Activated naive CD4-positive, alpha-beta T cell treated with anti-CD3 and anti-CD28 coated beads, Interleukin-2, amount 10 ng/mL, durations not matched to agents 7 days and 5 days (primary cell): ENCODE results near the gene CCDC192.
"Not testable (repeated sequence)": the region's sequence is repeated elsewhere in the genome, so short reads cannot be mapped to it uniquely, and the experiment has no call there.

Experiments
- CTCF ChIA-PET: fragments of 350-600 bp; sonication (Branson Sonifier 250); formaldehyde crosslinking; loops from one replicate; lab custom pipeline; 2021; ENCODE audit warnings: antibody characterized with exemption; lab: Charles Lee
- DNase-seq: peaks from one replicate; pipeline ENCODE4 v3.0.0-alpha.2; 2020
- H3K27ac Mint-ChIP-seq: one replicate; pipeline ENCODE4 v1.8.0; 2021; ENCODE audit warnings: mild to moderate bottlenecking, moderate library complexity, mixed read lengths
- H3K27me3 Mint-ChIP-seq: one replicate; pipeline ENCODE4 v1.8.0; 2021; ENCODE audit warnings: mild to moderate bottlenecking, mixed read lengths
- H3K36me3 Mint-ChIP-seq: one replicate; pipeline ENCODE4 v1.8.0; 2021; ENCODE audit warnings: mixed read lengths
- H3K4me1 Mint-ChIP-seq: one replicate; pipeline ENCODE4 v1.8.0; 2021; ENCODE audit warnings: mixed read lengths
- H3K4me3 Mint-ChIP-seq: one replicate; pipeline ENCODE4 v1.8.0; 2021; ENCODE audit warnings: mild to moderate bottlenecking, moderate library complexity, mixed read lengths
- H3K9me3 Mint-ChIP-seq: one replicate; pipeline ENCODE4 v1.8.0; 2021; ENCODE audit warnings: mixed read lengths

The CCDC192 gene

DNA sequence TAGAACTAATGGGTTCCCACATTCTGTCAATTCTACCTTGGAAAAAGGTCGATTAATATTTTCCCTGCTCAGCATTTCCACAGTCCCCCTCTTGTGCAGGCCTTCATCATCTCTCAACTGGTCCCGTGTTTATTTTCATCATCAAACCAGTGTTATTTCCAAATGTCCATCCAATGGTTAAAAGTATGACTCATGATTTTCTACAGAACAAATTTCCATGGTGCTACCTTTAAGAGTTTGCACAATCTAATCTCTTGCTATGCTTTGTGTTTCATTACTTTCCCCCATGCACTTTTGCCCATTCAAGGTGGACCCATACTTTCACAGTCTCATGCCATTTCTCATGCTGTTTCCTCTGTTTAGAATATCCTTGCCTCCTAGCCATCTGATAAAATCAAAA, 143.7 kb downstream of the CCDC192 start:
- no peaks in the 10 kb centered on the region for H3K9me3 Mint-ChIP-seq
- CTCF ChIA-PET, result no interaction called here
- H3K4me1 Mint-ChIP-seq, result no peaks in the 10 kb centered on the region
- H3K4me3 Mint-ChIP-seq, result no peak overlapping the region
- no peaks in the 10 kb centered on the region for H3K27me3 Mint-ChIP-seq
- no peak overlapping the region for H3K27ac Mint-ChIP-seq
- no peak for DNase-seq
- H3K36me3 Mint-ChIP-seq, result no peaks in the 10 kb centered on the region

DNA sequence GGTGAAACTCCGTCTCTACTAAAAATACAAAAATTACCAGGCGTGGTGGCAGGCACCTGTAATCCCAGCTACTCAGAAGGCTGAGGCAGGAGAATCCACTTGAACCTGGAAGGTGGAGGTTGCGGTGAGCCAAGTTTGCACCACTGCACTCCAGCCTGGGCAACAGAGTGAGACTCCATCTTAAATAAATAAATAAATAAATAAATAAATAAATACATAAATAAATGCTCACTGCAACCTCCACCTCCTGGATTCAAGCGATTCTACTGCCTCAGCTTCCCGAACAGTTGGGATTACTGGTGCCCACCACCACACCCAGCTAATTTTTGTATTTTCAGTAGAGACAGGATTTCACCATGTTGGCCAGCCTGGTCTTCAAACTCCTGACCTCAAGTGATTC, 144.4 kb downstream of the CCDC192 start:
- H3K27me3 Mint-ChIP-seq, H3K4me1 Mint-ChIP-seq, H3K36me3 Mint-ChIP-seq, CTCF ChIA-PET, H3K4me3 Mint-ChIP-seq, H3K27ac Mint-ChIP-seq, DNase-seq, H3K9me3 Mint-ChIP-seq: not testable (repeated sequence)

DNA sequence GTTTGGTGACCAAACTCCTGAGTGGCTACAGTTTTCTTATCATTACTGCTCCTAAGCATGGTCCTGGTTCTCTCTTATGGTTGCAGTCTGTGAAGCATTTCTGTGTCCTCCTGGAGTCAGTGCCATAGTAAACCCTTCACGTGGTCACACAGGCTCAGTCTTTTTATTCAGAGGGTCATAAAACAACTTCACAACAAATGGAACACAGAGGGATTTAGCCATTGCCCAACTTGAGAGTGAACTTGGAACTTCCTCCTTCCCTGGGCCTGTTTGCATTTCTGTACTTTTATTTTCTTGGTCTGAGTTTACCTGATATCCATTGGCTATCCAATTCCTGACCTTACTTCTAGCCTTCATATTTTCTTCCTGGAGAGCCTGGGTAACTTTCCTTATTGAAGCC, 144.9 kb downstream of the CCDC192 start:
- no peaks in the 10 kb centered on the region for H3K9me3 Mint-ChIP-seq
- no peak overlapping the region for H3K27ac Mint-ChIP-seq
- CTCF ChIA-PET, result no interaction called here
- DNase-seq, result no peak
- no peaks in the 10 kb centered on the region for H3K36me3 Mint-ChIP-seq
- no peak overlapping the region for H3K4me3 Mint-ChIP-seq
- H3K4me1 Mint-ChIP-seq, result no peaks in the 10 kb centered on the region
- no peaks in the 10 kb centered on the region for H3K27me3 Mint-ChIP-seq

DNA sequence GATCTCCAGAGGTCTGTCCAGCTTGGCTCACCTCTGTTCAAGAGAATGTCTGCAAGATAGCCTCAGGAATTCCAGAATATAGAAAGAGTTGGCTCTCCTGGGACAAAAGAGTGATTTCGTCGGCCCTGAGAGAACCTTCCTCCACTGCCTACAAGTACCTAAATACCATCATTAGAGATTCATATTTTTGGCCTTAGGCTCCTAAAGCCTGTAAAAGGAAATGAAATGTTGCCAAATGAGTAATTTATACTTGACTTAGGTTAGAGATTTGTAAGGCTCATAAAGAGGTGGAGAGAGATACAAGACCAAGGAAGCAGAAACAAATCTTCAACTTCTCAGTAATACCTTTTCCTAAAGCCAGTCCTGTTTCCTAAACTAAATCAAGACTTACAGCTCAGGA, 146.2 kb downstream of the CCDC192 start:
- Mint-ChIP-seq H3K36me3 (no peaks in the 10 kb centered on the region), H3K27me3 (no peaks in the 10 kb centered on the region), H3K4me3 (no peak overlapping the region), H3K27ac (no peak overlapping the region), H3K9me3 (no peaks in the 10 kb centered on the region), H3K4me1 (no peaks in the 10 kb centered on the region)
- DNase-seq, result no peak
- CTCF ChIA-PET, result no interaction called here

DNA sequence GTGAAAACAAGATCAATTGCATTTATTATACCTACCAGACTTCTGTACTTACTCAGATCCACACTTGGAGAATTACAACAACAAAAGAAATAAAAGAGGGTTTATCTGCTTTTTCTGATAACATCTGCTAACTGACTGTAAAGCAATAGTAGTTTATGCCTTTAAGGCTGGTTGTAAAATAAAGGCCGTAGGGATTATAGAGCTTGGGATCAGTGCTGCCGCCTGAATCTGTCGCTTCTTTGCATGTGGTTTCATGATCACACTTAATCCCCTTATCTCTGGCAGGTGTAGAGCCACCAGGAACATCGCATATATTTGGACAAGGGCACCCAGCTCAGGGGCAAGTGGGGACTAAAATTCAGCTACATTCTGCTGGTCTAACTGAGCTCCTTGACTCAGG, 146.7 kb downstream of the CCDC192 start:
- CTCF ChIA-PET, result no interaction called here
- DNase-seq, result no peak
- H3K9me3 Mint-ChIP-seq, result no peaks in the 10 kb centered on the region
- H3K27ac Mint-ChIP-seq, result no peak overlapping the region
- H3K4me1 Mint-ChIP-seq, result no peaks in the 10 kb centered on the region
- no peak overlapping the region for H3K4me3 Mint-ChIP-seq
- H3K27me3 Mint-ChIP-seq, result no peaks in the 10 kb centered on the region
- H3K36me3 Mint-ChIP-seq, result no peaks in the 10 kb centered on the region

DNA sequence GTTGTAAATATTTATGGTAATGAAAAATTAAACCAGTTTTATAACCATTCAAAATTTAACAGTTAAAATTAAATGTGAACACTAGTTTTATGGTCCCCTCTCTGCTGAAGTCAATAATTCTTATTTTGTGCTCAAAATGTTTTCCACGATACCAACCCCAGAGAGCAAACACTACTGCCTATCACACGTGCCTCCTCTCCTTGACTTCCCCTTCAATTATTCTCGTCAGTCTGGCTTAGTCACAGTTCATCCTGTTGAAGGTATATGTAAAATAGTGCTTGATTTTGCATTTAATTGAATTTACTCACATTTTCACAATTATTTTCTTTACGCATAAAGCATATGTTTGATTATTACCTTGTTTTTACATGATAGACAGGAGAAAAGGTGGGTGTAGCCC, 148.8 kb downstream of the CCDC192 start:
- no peak overlapping the region for H3K27ac Mint-ChIP-seq
- H3K36me3 Mint-ChIP-seq, result no peaks in the 10 kb centered on the region
- peaks cover 4% of the 10 kb centered on the region for H3K4me1 Mint-ChIP-seq
- H3K4me3 Mint-ChIP-seq, result no peak overlapping the region
- no peaks in the 10 kb centered on the region for H3K27me3 Mint-ChIP-seq
- DNase-seq, result no peak
- CTCF ChIA-PET, result no interaction called here
- H3K9me3 Mint-ChIP-seq, result no peaks in the 10 kb centered on the region

DNA sequence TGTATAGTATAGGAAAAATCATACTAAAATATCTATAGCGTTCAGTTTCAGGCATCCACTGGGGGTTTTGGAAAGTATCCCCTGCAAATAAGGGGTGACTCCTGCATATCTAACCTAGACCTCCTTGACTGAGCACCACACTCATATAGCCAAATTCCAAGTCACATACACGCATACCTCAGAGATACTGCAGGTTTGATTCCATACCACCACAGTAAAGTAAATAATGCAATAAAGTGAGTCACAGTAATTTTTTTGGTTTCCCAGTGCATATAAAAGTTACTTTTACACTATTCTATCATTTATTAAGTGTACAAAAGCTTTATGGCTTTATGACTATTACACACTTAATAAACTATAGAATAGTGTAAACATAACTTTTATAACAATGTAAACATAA, 151.3 kb downstream of the CCDC192 start:
- Mint-ChIP-seq H3K9me3 (no peaks in the 10 kb centered on the region), H3K27ac (no peak overlapping the region), H3K4me1 (peaks cover 4% of the 10 kb centered on the region)

DNA sequence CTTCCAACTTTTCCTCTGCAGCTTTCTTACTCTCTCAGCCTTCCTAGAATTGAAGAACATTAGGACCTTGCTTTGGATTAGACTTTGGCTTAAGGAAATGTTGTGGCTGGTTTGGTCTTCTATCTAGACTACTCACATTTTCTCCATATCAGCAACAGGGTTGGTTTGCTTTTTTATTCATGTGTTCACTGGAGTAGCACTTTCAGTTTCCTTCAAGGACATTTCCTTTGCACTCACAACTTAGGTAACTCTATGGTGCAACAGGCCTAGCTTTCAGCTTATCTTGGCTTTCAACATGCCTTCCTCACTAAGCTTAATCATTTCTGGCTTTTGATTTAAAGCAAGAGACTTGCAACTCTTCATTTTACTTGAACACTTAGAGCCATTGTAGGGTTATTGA, 153.1 kb downstream of the CCDC192 start:
- H3K4me1 Mint-ChIP-seq, result peaks cover 4% of the 10 kb centered on the region
- no peak for DNase-seq
- no peaks in the 10 kb centered on the region for H3K27me3 Mint-ChIP-seq
- no peaks in the 10 kb centered on the region for H3K9me3 Mint-ChIP-seq
- no peaks in the 10 kb centered on the region for H3K36me3 Mint-ChIP-seq
- CTCF ChIA-PET, result interaction anchor here (1.4 kb wide), 1 partner anchor 10 kb away, joined by 4 read pairs; no protein-coding TSS in a partner anchor
- no peak overlapping the region for H3K4me3 Mint-ChIP-seq
- no peak overlapping the region for H3K27ac Mint-ChIP-seq

More for the DNA sequence above, 151.3 kb downstream of the CCDC192 start:
- Mint-ChIP-seq H3K27me3 (no peaks in the 10 kb centered on the region), H3K36me3 (no peaks in the 10 kb centered on the region), H3K4me3 (no peak overlapping the region)
- no peak for DNase-seq
- CTCF ChIA-PET, result no interaction called here

DNA sequence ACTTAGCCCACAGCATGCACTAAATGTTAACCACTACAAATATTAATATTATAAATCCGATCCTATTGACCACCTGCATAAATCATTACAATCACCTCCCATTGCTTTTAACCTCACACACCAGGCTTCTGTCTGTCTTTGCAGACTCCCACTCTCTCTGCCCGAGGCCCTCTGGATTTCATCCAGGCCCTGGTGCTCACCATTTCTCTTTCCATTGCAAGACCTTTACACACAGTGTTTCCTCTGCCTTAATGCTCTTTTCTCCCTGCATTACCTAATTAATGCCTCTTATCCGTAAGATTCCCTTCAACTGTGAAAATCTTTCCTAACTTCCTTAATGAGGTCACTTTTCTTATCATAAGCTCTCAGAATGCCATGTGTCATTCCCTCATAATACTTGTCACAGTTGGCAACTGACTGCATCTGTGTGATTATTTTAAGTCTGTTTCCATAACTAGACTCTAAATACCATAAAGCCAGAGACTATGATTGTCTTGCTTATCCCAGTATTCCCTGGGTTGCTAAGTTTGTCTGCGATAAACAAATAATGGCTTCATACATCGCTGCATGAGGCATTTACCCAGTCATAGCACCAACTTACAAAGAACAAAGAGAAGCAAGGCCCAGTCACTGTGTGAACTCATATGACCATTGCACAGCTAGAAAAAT, 155.1 kb downstream of the CCDC192 start:
- Mint-ChIP-seq H3K9me3 (no peaks in the 10 kb centered on the region), H3K27me3 (no peaks in the 10 kb centered on the region), H3K4me3 (no peak overlapping the region), H3K4me1 (peaks cover 4% of the 10 kb centered on the region), H3K27ac (no peak overlapping the region), H3K36me3 (no peaks in the 10 kb centered on the region)
- CTCF ChIA-PET, result no interaction called here
- no peak for DNase-seq

DNA sequence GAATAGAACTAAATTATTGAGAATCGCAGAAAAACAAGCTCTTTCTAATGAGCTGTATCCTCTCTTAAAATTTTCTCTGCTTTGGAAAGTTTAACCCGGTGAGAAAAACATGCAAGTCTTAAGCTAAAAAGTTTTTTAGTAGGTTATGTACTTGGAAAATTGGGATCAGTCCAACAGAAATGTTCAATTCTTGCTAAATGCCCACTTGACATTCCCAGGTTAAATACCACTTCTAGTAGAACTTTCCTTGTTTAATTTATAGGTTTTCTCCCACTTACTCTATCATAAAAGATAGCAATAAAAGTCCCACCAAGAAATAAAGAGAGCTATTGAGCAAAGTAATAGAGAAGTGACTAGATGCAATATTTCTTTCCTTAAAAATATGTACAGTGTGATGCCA, 157.1 kb downstream of the CCDC192 start:
- CTCF ChIA-PET, result no interaction called here
- H3K27ac Mint-ChIP-seq, result no peak overlapping the region
- no peaks in the 10 kb centered on the region for H3K27me3 Mint-ChIP-seq
- no peak for DNase-seq
- no peaks in the 10 kb centered on the region for H3K36me3 Mint-ChIP-seq
- peaks cover 4% of the 10 kb centered on the region for H3K4me1 Mint-ChIP-seq
- no peaks in the 10 kb centered on the region for H3K9me3 Mint-ChIP-seq
- no peak overlapping the region for H3K4me3 Mint-ChIP-seq

DNA sequence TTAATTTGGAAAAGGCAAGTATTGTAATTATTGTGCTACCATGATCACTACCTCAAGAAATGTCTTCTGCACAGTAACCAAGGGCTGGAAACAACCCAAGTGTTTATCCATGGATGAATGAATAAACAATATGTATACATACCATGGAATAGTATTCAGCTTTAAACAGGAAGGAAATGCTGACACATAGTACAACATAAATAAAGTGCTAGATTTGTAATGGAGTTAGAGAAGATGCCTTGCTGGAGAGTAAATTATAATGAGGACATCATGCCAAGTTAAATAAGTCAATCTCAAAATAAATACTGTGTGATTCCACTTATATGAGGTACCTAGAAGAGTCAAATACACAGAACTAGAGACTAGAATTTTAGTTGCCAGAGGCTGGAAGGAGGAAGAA, 160.0 kb downstream of the CCDC192 start:
- Mint-ChIP-seq H3K27ac (no peak overlapping the region), H3K36me3 (no peaks in the 10 kb centered on the region), H3K4me1 (no peaks in the 10 kb centered on the region), H3K27me3 (no peaks in the 10 kb centered on the region), H3K9me3 (no peaks in the 10 kb centered on the region), H3K4me3 (no peak overlapping the region)
- no peak for DNase-seq
- CTCF ChIA-PET, result interaction anchor here (1.3 kb wide), 1 partner anchor 13 kb away, joined by 5 read pairs; no protein-coding TSS in a partner anchor

DNA sequence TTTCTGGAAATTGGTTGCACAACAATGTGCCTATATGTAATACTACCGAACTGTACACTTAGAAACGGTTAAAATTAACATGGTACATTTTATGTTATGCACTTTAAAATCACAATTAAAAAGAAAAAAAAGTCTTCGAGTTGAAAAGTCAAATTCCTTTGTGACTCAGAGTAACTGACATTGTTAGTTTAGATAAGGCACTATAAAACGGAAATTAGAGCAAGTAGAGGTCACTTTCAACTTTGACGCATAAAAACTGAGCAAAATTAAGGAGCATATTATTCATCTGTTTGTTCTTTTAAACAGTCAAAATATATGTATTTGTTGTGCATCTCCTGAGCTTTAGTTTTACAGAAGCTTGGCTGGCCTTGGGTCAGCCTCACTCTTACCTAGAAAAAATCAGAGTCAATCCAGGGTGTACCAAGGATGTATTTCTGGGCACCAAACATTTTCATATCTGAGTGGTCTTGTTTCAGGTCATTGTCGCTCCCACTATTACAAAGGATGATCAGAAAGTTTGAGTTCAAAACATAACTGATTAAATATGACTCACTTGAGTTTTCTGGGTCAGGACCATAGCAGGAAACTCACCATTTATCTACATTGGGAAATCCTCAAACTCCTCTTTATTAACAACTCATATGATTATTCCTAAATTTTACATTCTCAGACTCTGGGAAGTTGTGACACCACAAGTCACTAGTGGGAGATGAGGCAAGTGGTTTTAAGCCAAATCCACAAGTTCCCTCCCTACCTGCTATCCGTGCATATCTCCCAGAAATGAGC, 160.6 kb downstream of the CCDC192 start:
- DNase-seq, result no peak
- Mint-ChIP-seq H3K36me3 (no peaks in the 10 kb centered on the region), H3K27ac (no peak overlapping the region), H3K27me3 (no peaks in the 10 kb centered on the region), H3K9me3 (no peaks in the 10 kb centered on the region), H3K4me3 (no peak overlapping the region), H3K4me1 (no peaks in the 10 kb centered on the region)
- CTCF ChIA-PET, result no interaction called here

DNA sequence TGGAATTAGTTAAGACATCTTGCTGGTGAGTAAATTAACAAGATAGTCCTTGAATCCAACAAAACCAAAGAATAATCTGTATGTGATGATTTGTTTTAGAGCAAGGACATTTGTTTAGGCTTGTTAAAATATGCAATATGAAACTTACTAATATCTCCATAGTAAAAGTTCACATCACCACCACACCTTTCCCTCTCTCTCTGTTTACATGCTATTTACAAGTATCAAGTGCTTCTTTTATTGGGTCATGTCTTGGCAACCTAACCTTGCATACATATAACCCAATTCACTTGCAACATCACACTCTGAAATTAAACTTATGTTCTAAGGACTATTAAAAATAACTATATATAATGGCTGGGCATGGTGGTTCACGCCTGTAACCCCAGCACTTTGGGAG, 161.3 kb downstream of the CCDC192 start:
- Mint-ChIP-seq H3K4me3 (no peak overlapping the region), H3K36me3 (no peaks in the 10 kb centered on the region), H3K27ac (no peak overlapping the region), H3K9me3 (no peaks in the 10 kb centered on the region), H3K27me3 (no peaks in the 10 kb centered on the region), H3K4me1 (no peaks in the 10 kb centered on the region)
- CTCF ChIA-PET, result no interaction called here
- no peak for DNase-seq

DNA sequence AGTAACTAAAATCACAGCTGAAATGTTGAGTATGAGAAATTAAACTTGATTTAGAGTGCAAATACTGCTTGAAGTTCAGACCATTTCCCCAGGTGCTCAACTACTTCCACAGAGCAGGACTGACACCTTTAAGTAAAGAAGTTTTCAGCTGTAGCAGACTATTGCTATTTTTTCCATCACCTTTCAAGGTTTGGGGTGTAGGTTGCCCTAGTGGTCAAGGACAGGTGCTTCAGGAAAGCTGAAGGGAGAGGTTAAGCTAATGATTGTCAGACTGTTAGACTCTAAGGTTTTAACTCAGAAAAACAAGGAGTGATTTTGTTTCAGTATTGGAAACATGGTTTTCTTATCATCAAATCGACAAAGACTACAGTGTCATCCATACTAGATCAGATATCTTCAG, 162.1 kb downstream of the CCDC192 start:
- no peak overlapping the region for H3K27ac Mint-ChIP-seq
- no peaks in the 10 kb centered on the region for H3K27me3 Mint-ChIP-seq
- H3K4me1 Mint-ChIP-seq, result no peaks in the 10 kb centered on the region
- CTCF ChIA-PET, result interaction anchor here (0.8 to 1.5 kb wide), 2 partner anchors 11 to 337 kb away, joined by 4 to 7 read pairs; no protein-coding TSS in a partner anchor
- H3K36me3 Mint-ChIP-seq, result no peaks in the 10 kb centered on the region
- no peaks in the 10 kb centered on the region for H3K9me3 Mint-ChIP-seq
- no peak overlapping the region for H3K4me3 Mint-ChIP-seq
- DNase-seq, result no peak
